BE2C (cell line): ENCODE measurements around the gene SMIM43.

Source experiments
- DNase-seq: peaks from one replicate; pipeline ENCODE4 v3.0.0-alpha.2; 2020
- H3K27me3 ChIP-seq: fragments of 250-450 bp; sonication (Bioruptor Pico); 2 replicates; pipeline ENCODE4 v1.5.1; 2020; ENCODE audit warnings: mild to moderate bottlenecking
- H3K36me3 ChIP-seq: fragments of 250-450 bp; sonication (Bioruptor Pico); 2 replicates; pipeline ENCODE4 v1.5.1; 2020; ENCODE audit warnings: mild to moderate bottlenecking
- H3K4me1 ChIP-seq: fragments of 250-450 bp; sonication (Bioruptor Pico); 2 replicates; pipeline ENCODE4 v1.5.1; 2020
- H3K4me3 ChIP-seq: 2 replicates; pipeline ENCODE4 v1.5.1; 2011; ENCODE audit warnings: low read depth, low read length
- H3K9me3 ChIP-seq: fragments of 250-450 bp; sonication (Bioruptor Pico); 2 replicates; pipeline ENCODE4 v1.5.1; 2020
- TF ChIP-seq, protein P1 (sequence below): IDR thresholded peaks from 2 replicates; pipeline ENCODE4 v1.5.1; 2012; ENCODE audit warnings: mild to moderate bottlenecking, low read depth, low read length

SMIM43 gene

DNA sequence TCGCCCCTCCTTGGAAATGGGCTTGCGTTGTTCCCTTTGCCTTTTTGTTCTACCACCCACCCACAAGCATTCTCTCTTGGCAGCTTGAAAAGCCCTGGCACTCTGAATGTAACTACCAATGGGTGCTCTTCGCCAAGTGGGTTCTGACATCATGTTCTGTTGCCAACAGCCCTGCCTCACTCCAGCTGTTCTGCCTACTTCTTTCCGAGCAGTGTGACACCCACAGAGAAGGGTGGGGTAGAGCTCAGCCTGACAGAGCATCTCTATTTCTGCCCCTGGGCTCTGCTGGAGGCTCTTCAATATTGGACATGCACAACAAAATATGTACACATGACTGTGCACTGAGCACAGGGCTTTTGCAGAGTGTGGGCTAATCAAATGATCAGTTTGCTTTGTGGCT lies 20.5 kb upstream of the SMIM43 start:
- Histone ChIP-seq H3K36me3 (no peaks in the 10 kb centered on the region), H3K4me1 (no peaks in the 10 kb centered on the region), H3K27me3 (peaks cover 19% of the 10 kb centered on the region), H3K9me3 (no peaks in the 10 kb centered on the region), H3K4me3 (no peak overlapping the region)
- TF ChIP-seq, protein P1, sequence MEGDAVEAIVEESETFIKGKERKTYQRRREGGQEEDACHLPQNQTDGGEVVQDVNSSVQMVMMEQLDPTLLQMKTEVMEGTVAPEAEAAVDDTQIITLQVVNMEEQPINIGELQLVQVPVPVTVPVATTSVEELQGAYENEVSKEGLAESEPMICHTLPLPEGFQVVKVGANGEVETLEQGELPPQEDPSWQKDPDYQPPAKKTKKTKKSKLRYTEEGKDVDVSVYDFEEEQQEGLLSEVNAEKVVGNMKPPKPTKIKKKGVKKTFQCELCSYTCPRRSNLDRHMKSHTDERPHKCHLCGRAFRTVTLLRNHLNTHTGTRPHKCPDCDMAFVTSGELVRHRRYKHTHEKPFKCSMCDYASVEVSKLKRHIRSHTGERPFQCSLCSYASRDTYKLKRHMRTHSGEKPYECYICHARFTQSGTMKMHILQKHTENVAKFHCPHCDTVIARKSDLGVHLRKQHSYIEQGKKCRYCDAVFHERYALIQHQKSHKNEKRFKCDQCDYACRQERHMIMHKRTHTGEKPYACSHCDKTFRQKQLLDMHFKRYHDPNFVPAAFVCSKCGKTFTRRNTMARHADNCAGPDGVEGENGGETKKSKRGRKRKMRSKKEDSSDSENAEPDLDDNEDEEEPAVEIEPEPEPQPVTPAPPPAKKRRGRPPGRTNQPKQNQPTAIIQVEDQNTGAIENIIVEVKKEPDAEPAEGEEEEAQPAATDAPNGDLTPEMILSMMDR, result no peak
- no peak for DNase-seq

DNA sequence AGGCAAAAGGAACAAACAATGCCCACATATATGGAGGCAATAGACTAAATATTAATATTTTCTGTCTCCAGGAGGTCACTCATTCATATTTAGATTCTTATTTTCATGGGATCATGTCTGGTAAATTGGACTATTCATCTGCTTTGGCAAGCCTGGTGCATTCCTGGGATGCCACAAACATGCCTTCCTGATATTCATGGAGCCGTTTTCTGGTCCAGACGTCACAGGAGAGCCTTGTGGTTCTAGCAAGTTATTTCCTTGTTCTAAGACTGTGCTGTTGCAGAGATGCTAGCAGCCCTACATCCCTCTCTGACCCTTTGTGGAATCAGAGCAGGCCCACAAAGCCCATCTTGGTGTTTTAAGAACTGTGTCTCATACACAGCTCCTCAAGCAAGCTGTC lies 20.0 kb upstream of the SMIM43 start:
- Histone ChIP-seq H3K4me3 (no peak overlapping the region), H3K36me3 (no peaks in the 10 kb centered on the region), H3K27me3 (peaks cover 16% of the 10 kb centered on the region), H3K9me3 (no peaks in the 10 kb centered on the region), H3K4me1 (no peaks in the 10 kb centered on the region)
- DNase-seq, result no peak
- TF ChIP-seq, protein P1, result no peak

DNA sequence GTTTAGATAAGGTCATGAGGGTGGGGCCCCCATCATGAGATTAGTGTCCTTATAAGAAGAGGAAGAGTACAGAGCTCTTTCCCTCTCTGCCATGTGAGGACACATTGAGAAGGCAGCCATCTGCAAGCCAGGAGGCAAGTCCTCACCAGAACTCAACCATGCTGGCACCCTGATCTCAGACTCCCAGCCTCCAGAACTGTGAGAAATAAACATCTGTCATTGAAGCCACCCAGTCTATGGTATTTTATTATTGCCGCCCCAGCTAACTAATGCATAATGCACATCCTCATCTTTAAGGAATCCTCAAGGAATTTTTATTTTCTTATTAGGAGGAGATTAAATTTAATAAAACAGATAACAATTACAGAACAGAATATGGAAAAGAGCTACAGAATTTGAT lies 19.4 kb upstream of the SMIM43 start:
- H3K4me1 ChIP-seq, result no peaks in the 10 kb centered on the region
- no peak overlapping the region for H3K4me3 ChIP-seq
- peaks cover 15% of the 10 kb centered on the region for H3K27me3 ChIP-seq
- no peaks in the 10 kb centered on the region for H3K36me3 ChIP-seq
- TF ChIP-seq, protein P1, result no peak
- DNase-seq, result no peak
- no peaks in the 10 kb centered on the region for H3K9me3 ChIP-seq

DNA sequence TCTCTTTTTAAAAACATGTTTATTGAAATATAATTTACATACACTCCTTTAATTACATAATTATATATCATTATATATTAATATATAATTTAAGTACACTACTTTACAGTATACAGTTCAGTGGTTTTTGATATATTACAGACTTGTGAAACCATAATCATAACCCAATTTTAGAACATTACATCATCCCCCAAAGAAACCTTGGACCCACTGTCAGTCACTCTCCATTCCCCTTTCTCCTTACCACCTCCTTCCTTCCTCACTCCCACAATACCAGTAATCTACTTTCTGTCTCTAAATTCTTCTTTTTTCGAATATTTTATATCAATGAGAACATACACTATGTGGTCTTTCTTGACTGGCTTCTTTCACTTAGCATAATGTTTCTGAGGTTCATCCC lies 18.2 kb upstream of the SMIM43 start:
- TF ChIP-seq, protein P1, result no peak

DNA sequence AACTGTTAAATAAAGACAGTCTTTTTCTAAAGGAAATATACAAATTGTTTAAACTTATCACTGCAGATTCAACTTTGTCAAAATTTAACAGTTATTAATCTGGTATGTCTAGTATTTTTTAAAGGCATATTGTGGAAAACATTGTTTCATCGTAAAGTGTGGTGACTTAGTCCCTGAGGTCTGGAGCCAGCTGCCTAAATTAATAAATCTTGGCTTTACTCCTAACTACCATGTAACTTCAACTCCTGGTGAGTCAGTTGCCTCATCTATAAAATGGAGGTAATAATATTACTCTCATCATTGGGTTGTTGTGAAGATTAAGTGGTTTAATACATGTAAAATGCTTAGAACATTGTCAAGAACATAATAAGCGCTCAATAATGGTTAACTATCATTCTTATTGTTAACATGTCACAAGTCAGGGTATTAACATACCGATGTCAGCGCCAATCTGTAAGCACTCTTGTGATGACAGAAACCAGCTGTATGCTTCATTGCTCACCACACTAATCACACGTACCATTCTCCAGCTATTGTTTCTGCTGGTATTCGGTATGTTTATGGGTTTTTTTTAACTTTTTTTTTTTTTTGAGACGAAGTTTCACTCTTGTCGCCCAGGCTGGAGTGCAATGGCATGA lies 14.1 kb upstream of the SMIM43 start:
- peaks cover 11% of the 10 kb centered on the region for H3K27me3 ChIP-seq
- H3K4me1 ChIP-seq, result no peaks in the 10 kb centered on the region
- H3K9me3 ChIP-seq, result no peaks in the 10 kb centered on the region
- no peak for DNase-seq
- no peak overlapping the region for H3K4me3 ChIP-seq
- no peaks in the 10 kb centered on the region for H3K36me3 ChIP-seq
- TF ChIP-seq, protein P1, result no peak

More for the DNA sequence above, 18.2 kb upstream of the SMIM43 start:
- no peak overlapping the region for H3K4me3 ChIP-seq
- H3K4me1 ChIP-seq, result no peaks in the 10 kb centered on the region
- H3K9me3 ChIP-seq, result no peaks in the 10 kb centered on the region
- peaks cover 7% of the 10 kb centered on the region; the same call in 1 of the 2 replicates for H3K27me3 ChIP-seq
- DNase-seq, result no peak
- no peaks in the 10 kb centered on the region for H3K36me3 ChIP-seq

DNA sequence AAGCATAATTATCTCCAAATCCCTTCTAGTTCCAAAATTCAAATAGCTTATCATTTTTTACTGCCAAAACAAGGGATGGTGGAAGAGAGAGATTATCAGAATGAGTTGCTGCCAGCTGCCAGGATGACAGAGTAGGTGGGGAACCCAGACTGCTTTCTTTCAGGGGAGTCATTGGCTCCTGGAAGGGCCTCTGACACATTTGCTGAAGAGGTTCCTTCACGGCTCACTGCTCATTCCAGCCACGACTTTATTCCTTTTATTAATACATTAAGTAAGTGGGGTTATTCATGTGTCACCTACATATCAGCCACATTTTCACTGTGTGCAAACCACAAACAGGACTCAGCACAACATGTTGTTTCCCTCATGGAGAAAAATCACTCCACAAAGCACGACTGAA lies 12.7 kb upstream of the SMIM43 start:
- H3K27me3 ChIP-seq, result peaks cover 13% of the 10 kb centered on the region
- TF ChIP-seq, protein P1, result no peak
- no peak overlapping the region for H3K4me3 ChIP-seq
- no peaks in the 10 kb centered on the region for H3K9me3 ChIP-seq
- no peaks in the 10 kb centered on the region for H3K36me3 ChIP-seq
- DNase-seq, result no peak
- no peaks in the 10 kb centered on the region for H3K4me1 ChIP-seq
